WTC11 (cell line): ENCODE data around the gene CUEDC1. TPM values are rescaled to one million over a fixed set of nuclear protein-coding genes. Genes with fewer than 3 reads are reported as not detected.

ENCODE experiments used
- ATAC-seq: fragments of 200-7000 bp; cut with Tn5 transposase; 2 replicates; pipeline ENCODE4 v1.10.0; 2021; ENCODE audit warnings: mild to moderate bottlenecking, moderate library complexity
- CTCF ChIA-PET: fragments of 300-600 bp; sonication (Branson Sonifier 250); formaldehyde crosslinking; loops from one replicate; lab custom pipeline; 2021; ENCODE audit warnings: antibody characterized with exemption; lab: Charles Lee
- POLR2A ChIA-PET: fragments of 350-600 bp; sonication (Branson Sonifier 250); formaldehyde crosslinking; loops from one replicate; lab custom pipeline; 2021; ENCODE audit warnings: antibody characterized with exemption; lab: Charles Lee
- DNase-seq: peaks from one replicate; pipeline ENCODE4 v3.0.0; 2021; ENCODE audit warnings: low spot score
- H3K27ac Mint-ChIP-seq: 2 replicates; pipeline ENCODE4 v1.8.0; 2021; ENCODE audit warnings: mixed read lengths
- H3K27me3 Mint-ChIP-seq: 2 replicates; pipeline ENCODE4 v1.8.0; 2021; ENCODE audit warnings: low read depth, mild to moderate bottlenecking, moderate library complexity, mixed read lengths
- H3K36me3 Mint-ChIP-seq: 2 replicates; pipeline ENCODE4 v1.8.0; 2021; ENCODE audit warnings: mixed read lengths
- H3K4me1 Mint-ChIP-seq: 2 replicates; pipeline ENCODE4 v1.8.0; 2022; ENCODE audit warnings: mixed read lengths
- H3K4me3 Mint-ChIP-seq: 2 replicates; pipeline ENCODE4 v1.8.0; 2021; ENCODE audit warnings: mild to moderate bottlenecking, moderate library complexity, mixed read lengths
- H3K9me3 Mint-ChIP-seq: 2 replicates; pipeline ENCODE4 v1.8.0; 2021; ENCODE audit warnings: mixed read lengths
- CBFB ChIP-seq: sonication (generic); formaldehyde crosslinking; IDR thresholded peaks from 2 replicates; pipeline ENCODE4 v1.8.1; 2022; ENCODE audit warnings: mild to moderate bottlenecking, low read depth, missing genetic modification reagents
- CREM ChIP-seq: sonication (generic); formaldehyde crosslinking; IDR thresholded peaks from 2 replicates; pipeline ENCODE4 v1.8.1; 2022; ENCODE audit warnings: mild to moderate bottlenecking, missing genetic modification reagents, moderate library complexity
- E2F1 ChIP-seq: sonication (generic); formaldehyde crosslinking; IDR thresholded peaks from 2 replicates; pipeline ENCODE4 v1.8.0; 2022; ENCODE audit warnings: mild to moderate bottlenecking, missing genetic modification reagents
- FOXJ3 ChIP-seq: sonication (generic); formaldehyde crosslinking; IDR thresholded peaks from 2 replicates; pipeline ENCODE4 v1.9.0; 2021; ENCODE audit warnings: missing genetic modification reagents, mild to moderate bottlenecking, borderline replicate concordance
- FOXK1 ChIP-seq: sonication (generic); formaldehyde crosslinking; IDR thresholded peaks from 2 replicates; pipeline ENCODE4 v1.8.0; 2022; ENCODE audit warnings: mild to moderate bottlenecking, moderate library complexity, missing genetic modification reagents
- FOXP1 ChIP-seq: sonication (generic); formaldehyde crosslinking; IDR thresholded peaks from 2 replicates; pipeline ENCODE4 v1.8.0; 2022; ENCODE audit warnings: missing genetic modification reagents, mild to moderate bottlenecking, moderate library complexity, borderline replicate concordance
- FOXP4 ChIP-seq: sonication (generic); formaldehyde crosslinking; IDR thresholded peaks from 2 replicates; pipeline ENCODE4 v1.8.0; 2022; ENCODE audit warnings: mild to moderate bottlenecking, missing genetic modification reagents
- GABPB1 ChIP-seq: sonication (generic); formaldehyde crosslinking; IDR thresholded peaks from 2 replicates; pipeline ENCODE4 v1.8.1; 2023; ENCODE audit warnings: mild to moderate bottlenecking, missing genetic modification reagents
- GRHL2 ChIP-seq: fragments of 250-450 bp; sonication (Bioruptor Pico); IDR thresholded peaks from 2 replicates; pipeline ENCODE4 v1.8.0; 2022; ENCODE audit warnings: mild to moderate bottlenecking, moderate library complexity; ENCODE audit not compliant: insufficient replicate concordance, severe bottlenecking
- IRF2 ChIP-seq: sonication (generic); formaldehyde crosslinking; IDR thresholded peaks from 2 replicates; pipeline ENCODE4 v1.8.0; 2022; ENCODE audit warnings: low read depth, missing genetic modification reagents, borderline replicate concordance
- MAX ChIP-seq: sonication (generic); formaldehyde crosslinking; IDR thresholded peaks from 2 replicates; pipeline ENCODE4 v1.8.0; 2022; ENCODE audit warnings: mild to moderate bottlenecking, missing genetic modification reagents
- NFATC4 ChIP-seq: fragments of 250-450 bp; sonication (Bioruptor Pico); IDR thresholded peaks from 2 replicates; pipeline ENCODE4 v1.9.0; 2021; ENCODE audit warnings: mild to moderate bottlenecking
- OVOL2 ChIP-seq: fragments of 250-450 bp; sonication (Bioruptor Pico); IDR thresholded peaks from 2 replicates; pipeline ENCODE4 v1.9.0; 2021; ENCODE audit warnings: mild to moderate bottlenecking, borderline replicate concordance
- RORB ChIP-seq: fragments of 250-450 bp; sonication (Bioruptor Pico); IDR thresholded peaks from 2 replicates; pipeline ENCODE4 v1.9.0; 2021; ENCODE audit warnings: mild to moderate bottlenecking
- SMAD4 ChIP-seq: sonication (generic); formaldehyde crosslinking; IDR thresholded peaks from 2 replicates; pipeline ENCODE4 v1.8.0; 2022; ENCODE audit warnings: mild to moderate bottlenecking, missing genetic modification reagents
- SP1 ChIP-seq: sonication (generic); formaldehyde crosslinking; conservative IDR thresholded peaks from 2 replicates; pipeline ENCODE4 v1.8.1; 2022; ENCODE audit warnings: missing genetic modification reagents
- TCF7 ChIP-seq: sonication (generic); formaldehyde crosslinking; IDR thresholded peaks from 2 replicates; pipeline ENCODE4 v1.8.0; 2022; ENCODE audit warnings: mild to moderate bottlenecking, low read depth, missing genetic modification reagents, moderate library complexity
- TEAD4 ChIP-seq: sonication (generic); formaldehyde crosslinking; IDR thresholded peaks from 2 replicates; pipeline ENCODE4 v1.8.0; 2022; ENCODE audit warnings: mild to moderate bottlenecking, missing genetic modification reagents
- TP53 ChIP-seq: sonication (generic); formaldehyde crosslinking; IDR thresholded peaks from 2 replicates; pipeline ENCODE4 v1.8.1; 2023; ENCODE audit warnings: mild to moderate bottlenecking, missing genetic modification reagents
- ZNF138 ChIP-seq: sonication (generic); formaldehyde crosslinking; conservative IDR thresholded peaks from 2 replicates; pipeline ENCODE4 v1.8.1; 2022; ENCODE audit warnings: mild to moderate bottlenecking, moderate library complexity, missing genetic modification reagents
- ZNF263 ChIP-seq: sonication (generic); formaldehyde crosslinking; IDR thresholded peaks from 2 replicates; pipeline ENCODE4 v1.8.1; 2022; ENCODE audit warnings: low read depth, mild to moderate bottlenecking, moderate library complexity, missing genetic modification reagents
- ZNF281 ChIP-seq: sonication (generic); formaldehyde crosslinking; IDR thresholded peaks from 2 replicates; pipeline ENCODE4 v1.8.0; 2023; ENCODE audit warnings: mild to moderate bottlenecking, missing genetic modification reagents
- ZNF423 ChIP-seq: fragments of 250-450 bp; sonication (Bioruptor Pico); IDR thresholded peaks from 2 replicates; pipeline ENCODE4 v2.1.2; 2022; ENCODE audit warnings: mild to moderate bottlenecking, moderate library complexity
- ZNF512 ChIP-seq: sonication (generic); formaldehyde crosslinking; IDR thresholded peaks from 2 replicates; pipeline ENCODE4 v1.8.1; 2022; ENCODE audit warnings: missing genetic modification reagents, borderline replicate concordance
- total RNA-seq: library from RNA; stranded (reverse); gene quantifications from 3 replicates; pipeline ENCODE4 v1.2.3, GENCODE V29; 2021

The CUEDC1 gene
- total RNA-seq, 1 experiment from 2014 or later, result 12.2 TPM

- ChIA-PET CTCF (interaction anchor here (0.6 to 3.5 kb wide), 25 partner anchors 9 to 656 kb away, joined by 3 to 25 read pairs (median 4); partner anchors contain the start of genes CUEDC1 and VEZF1), POLR2A (interaction anchor here (1.0 to 1.2 kb wide), 3 partner anchors 48 to 109 kb away, joined by 3 to 5 read pairs (median 3); partner anchors contain the start of genes MRPS23 and VEZF1)
- H3K4me3 Mint-ChIP-seq, result no peak overlapping the region
- ATAC-seq (peak; percentile 88), DNase-seq (peak; percentile 80)
- peak overlapping the region; percentile 81 for H3K27ac Mint-ChIP-seq
- H3K36me3 Mint-ChIP-seq, result no peaks in the 10 kb centered on the region
- no peaks in the 10 kb centered on the region for H3K27me3 Mint-ChIP-seq
- TF ChIP-seq ZNF263 (CRISPR knock-in tag), result no peak
- no peak for TF ChIP-seq NFATC4
- no peak for TF ChIP-seq E2F1
- no peak for TF ChIP-seq MAX (CRISPR knock-in tag)
- TF ChIP-seq ZNF281, result no peak
- TF ChIP-seq SP1, result no peak
- TF ChIP-seq SMAD4 (CRISPR knock-in tag), result no peak
- TF ChIP-seq TCF7, result no peak
- TF ChIP-seq TP53 (CRISPR knock-in tag), result no peak
- no peak for TF ChIP-seq TEAD4
- no peak for TF ChIP-seq ZNF512 (CRISPR knock-in tag)
- TF ChIP-seq GRHL2 (CRISPR knock-in tag), result no peak
- H3K4me1 Mint-ChIP-seq, result peaks cover 41% of the 10 kb centered on the region
- H3K9me3 Mint-ChIP-seq, result no peaks in the 10 kb centered on the region
These were observed 56.5 kb downstream of the CUEDC1 start for GRCh38 chr17:57898487-57899311.

- H3K4me3 Mint-ChIP-seq, result no peak overlapping the region
- no peaks in the 10 kb centered on the region for H3K9me3 Mint-ChIP-seq
- H3K4me1 Mint-ChIP-seq, result peaks cover 38% of the 10 kb centered on the region
- no peaks in the 10 kb centered on the region for H3K36me3 Mint-ChIP-seq
- no peak overlapping the region; the same call in 1 of the 2 replicates for H3K27ac Mint-ChIP-seq
- POLR2A ChIA-PET, result interaction anchor here (0.8 kb wide), 1 partner anchor 104 kb away, joined by 4 read pairs; no protein-coding TSS in a partner anchor
- DNase-seq, result no peak
- CTCF ChIA-PET, result interaction anchor here (0.8 to 1.5 kb wide), 2 partner anchors 21 to 60 kb away, joined by 3 to 4 read pairs; partner anchors contain the start of gene CUEDC1
- ATAC-seq, result no peak
- no peaks in the 10 kb centered on the region for H3K27me3 Mint-ChIP-seq
- TF ChIP-seq RORB (CRISPR knock-in tag), result no peak
- TF ChIP-seq CBFB, result no peak
- no peak for TF ChIP-seq IRF2
- no peak for TF ChIP-seq ZNF423 (CRISPR knock-in tag)
- no peak for TF ChIP-seq OVOL2 (CRISPR knock-in tag)
- no peak for TF ChIP-seq FOXJ3
- no peak for TF ChIP-seq FOXP1 (CRISPR knock-in tag)
- TF ChIP-seq FOXK1 (CRISPR knock-in tag), result no peak
- TF ChIP-seq MAX (CRISPR knock-in tag), result no peak
- TF ChIP-seq FOXP4 (CRISPR knock-in tag), result no peak
- no peak for TF ChIP-seq ZNF138
- no peak for TF ChIP-seq GABPB1 (CRISPR knock-in tag)
- TF ChIP-seq ZNF263 (CRISPR knock-in tag), result no peak
- no peak for TF ChIP-seq CREM (CRISPR knock-in tag)
These were observed 59.7 kb downstream of the CUEDC1 start for GRCh38 chr17:57895382-57896060.
